ENCODE data around the gene LAMP1. TPM values are rescaled to one million over a fixed set of nuclear protein-coding genes. Genes with fewer than 3 reads are reported as not detected.
A peak's percentile ranks its signal among the peaks of the same experiment; 100 is the strongest.

LAMP1 gene
- total RNA-seq, 1 donor, result 216 TPM

DNA sequence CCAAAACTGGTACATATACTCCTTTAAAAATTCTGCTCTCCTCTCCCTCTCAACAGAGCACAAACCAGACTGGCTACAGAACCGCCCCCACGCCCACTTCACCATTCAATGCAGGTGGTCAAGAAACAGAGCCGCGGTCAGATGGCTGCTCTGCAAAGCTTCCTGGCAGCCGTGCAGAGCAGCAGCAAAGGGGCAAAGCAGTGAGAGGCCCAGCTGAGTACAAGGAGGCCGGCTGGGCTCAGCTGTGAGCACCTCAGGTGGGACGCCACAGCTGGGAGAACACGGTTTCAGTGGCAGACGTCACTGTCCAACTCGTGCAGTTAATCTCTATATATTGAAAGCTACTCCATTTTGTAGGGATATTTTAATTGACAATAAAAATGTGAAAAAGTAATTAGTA, 58.6 kb downstream of the LAMP1 start:
- no peaks in the 10 kb centered on the region for H3K9me3 ChIP-seq (ENCODE audit: low read depth, low read length)
- no peak overlapping the region for H3K4me2 ChIP-seq (ENCODE audit: insufficient read depth, low read length)
- H4K20me1 ChIP-seq (ENCODE audit: insufficient read depth, low read length), result no peaks in the 10 kb centered on the region
- no peaks in the 10 kb centered on the region for H3K36me3 ChIP-seq (ENCODE audit: insufficient read depth, low read length)
- H3K79me2 ChIP-seq (ENCODE audit: insufficient read depth, low read length), result no peaks in the 10 kb centered on the region
- no peak overlapping the region for H2AFZ ChIP-seq (ENCODE audit: low read length)
- H3K4me3 ChIP-seq (ENCODE audit: insufficient read depth, low read length), result no peak overlapping the region
- DNase-seq (ENCODE audit: insufficient read length, low spot score, missing footprints), result no peak
- no peak overlapping the region for H3K27ac ChIP-seq (ENCODE audit: low read depth, low read length)
- H3K4me1 ChIP-seq (ENCODE audit: insufficient read depth, low read length), result no peaks in the 10 kb centered on the region
- H3K27me3 ChIP-seq (ENCODE audit: insufficient read depth, low read length), result peaks cover 11% of the 10 kb centered on the region
- TF ChIP-seq, protein P1, sequence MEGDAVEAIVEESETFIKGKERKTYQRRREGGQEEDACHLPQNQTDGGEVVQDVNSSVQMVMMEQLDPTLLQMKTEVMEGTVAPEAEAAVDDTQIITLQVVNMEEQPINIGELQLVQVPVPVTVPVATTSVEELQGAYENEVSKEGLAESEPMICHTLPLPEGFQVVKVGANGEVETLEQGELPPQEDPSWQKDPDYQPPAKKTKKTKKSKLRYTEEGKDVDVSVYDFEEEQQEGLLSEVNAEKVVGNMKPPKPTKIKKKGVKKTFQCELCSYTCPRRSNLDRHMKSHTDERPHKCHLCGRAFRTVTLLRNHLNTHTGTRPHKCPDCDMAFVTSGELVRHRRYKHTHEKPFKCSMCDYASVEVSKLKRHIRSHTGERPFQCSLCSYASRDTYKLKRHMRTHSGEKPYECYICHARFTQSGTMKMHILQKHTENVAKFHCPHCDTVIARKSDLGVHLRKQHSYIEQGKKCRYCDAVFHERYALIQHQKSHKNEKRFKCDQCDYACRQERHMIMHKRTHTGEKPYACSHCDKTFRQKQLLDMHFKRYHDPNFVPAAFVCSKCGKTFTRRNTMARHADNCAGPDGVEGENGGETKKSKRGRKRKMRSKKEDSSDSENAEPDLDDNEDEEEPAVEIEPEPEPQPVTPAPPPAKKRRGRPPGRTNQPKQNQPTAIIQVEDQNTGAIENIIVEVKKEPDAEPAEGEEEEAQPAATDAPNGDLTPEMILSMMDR (IDR thresholded peaks at IDR 0.05; ENCODE audit: extremely low read depth, low read depth, low read length), result no peak

DNA sequence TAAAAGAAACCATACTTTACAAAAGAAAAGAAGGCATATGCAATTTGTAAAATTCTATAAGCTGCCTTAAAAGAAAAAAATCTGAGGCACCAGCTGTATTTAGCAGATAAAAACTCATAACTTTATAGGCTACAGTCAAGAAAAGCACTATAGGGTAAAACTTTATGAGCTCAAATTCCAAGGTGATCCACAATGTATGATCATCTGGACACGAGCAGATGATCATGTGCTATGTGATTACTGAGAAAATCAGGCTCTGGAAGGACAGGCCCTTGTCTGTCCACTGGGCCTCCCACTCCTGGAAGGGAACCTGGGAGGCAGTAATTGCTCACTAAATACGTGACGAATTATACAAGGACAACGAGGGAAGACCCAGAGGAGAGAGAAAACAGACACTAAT, 59.6 kb downstream of the LAMP1 start:
- peaks cover 11% of the 10 kb centered on the region for H3K27me3 ChIP-seq (ENCODE audit: insufficient read depth, low read length)
- H3K4me2 ChIP-seq (ENCODE audit: insufficient read depth, low read length), result no peak overlapping the region
- no peaks in the 10 kb centered on the region for H3K79me2 ChIP-seq (ENCODE audit: insufficient read depth, low read length)
- no peaks in the 10 kb centered on the region for H3K36me3 ChIP-seq (ENCODE audit: insufficient read depth, low read length)
- H3K4me1 ChIP-seq (ENCODE audit: insufficient read depth, low read length), result no peaks in the 10 kb centered on the region
- DNase-seq (ENCODE audit: insufficient read length, low spot score, missing footprints), result no peak
- TF ChIP-seq, protein P1 (IDR thresholded peaks at IDR 0.05; ENCODE audit: extremely low read depth, low read depth, low read length), result no peak
- no peaks in the 10 kb centered on the region for H4K20me1 ChIP-seq (ENCODE audit: insufficient read depth, low read length)
- H3K4me3 ChIP-seq (ENCODE audit: insufficient read depth, low read length), result no peak overlapping the region
- no peaks in the 10 kb centered on the region for H3K9me3 ChIP-seq (ENCODE audit: low read depth, low read length)
- H3K27ac ChIP-seq (ENCODE audit: low read depth, low read length), result no peak overlapping the region
- no peak overlapping the region for H2AFZ ChIP-seq (ENCODE audit: low read length)

DNA sequence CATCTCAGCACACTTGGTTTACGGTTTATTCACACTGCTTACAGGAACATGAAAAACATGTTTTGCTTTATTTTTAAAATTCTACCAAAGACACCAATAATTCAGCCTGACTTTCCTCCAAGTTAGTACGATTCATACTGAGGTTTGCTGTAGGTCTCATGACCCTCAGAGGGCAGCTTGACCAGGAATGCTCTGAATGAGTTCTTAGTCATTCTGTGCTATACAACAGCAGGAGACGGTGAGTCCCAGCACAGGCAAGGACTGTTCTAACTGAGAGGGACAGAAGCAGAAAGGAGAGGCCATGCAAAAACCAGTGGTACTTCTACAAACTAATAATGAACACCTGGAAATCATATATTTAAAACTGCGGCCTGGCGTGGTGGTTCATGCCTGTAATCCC, 60.5 kb downstream of the LAMP1 start:
- no peaks in the 10 kb centered on the region for H4K20me1 ChIP-seq (ENCODE audit: insufficient read depth, low read length)
- H2AFZ ChIP-seq (ENCODE audit: low read length), result no peak overlapping the region
- no peaks in the 10 kb centered on the region for H3K4me1 ChIP-seq (ENCODE audit: insufficient read depth, low read length)
- TF ChIP-seq, protein P1 (IDR thresholded peaks at IDR 0.05; ENCODE audit: extremely low read depth, low read depth, low read length), result no peak
- no peak overlapping the region for H3K4me3 ChIP-seq (ENCODE audit: insufficient read depth, low read length)
- peak; percentile 92 for DNase-seq (ENCODE audit: insufficient read length, low spot score, missing footprints)
- H3K4me2 ChIP-seq (ENCODE audit: insufficient read depth, low read length), result no peak overlapping the region
- H3K36me3 ChIP-seq (ENCODE audit: insufficient read depth, low read length), result no peaks in the 10 kb centered on the region
- H3K9me3 ChIP-seq (ENCODE audit: low read depth, low read length), result no peaks in the 10 kb centered on the region
- no peaks in the 10 kb centered on the region for H3K79me2 ChIP-seq (ENCODE audit: insufficient read depth, low read length)
- H3K27me3 ChIP-seq (ENCODE audit: insufficient read depth, low read length), result peaks cover 14% of the 10 kb centered on the region
- H3K27ac ChIP-seq (ENCODE audit: low read depth, low read length), result no peak overlapping the region

DNA sequence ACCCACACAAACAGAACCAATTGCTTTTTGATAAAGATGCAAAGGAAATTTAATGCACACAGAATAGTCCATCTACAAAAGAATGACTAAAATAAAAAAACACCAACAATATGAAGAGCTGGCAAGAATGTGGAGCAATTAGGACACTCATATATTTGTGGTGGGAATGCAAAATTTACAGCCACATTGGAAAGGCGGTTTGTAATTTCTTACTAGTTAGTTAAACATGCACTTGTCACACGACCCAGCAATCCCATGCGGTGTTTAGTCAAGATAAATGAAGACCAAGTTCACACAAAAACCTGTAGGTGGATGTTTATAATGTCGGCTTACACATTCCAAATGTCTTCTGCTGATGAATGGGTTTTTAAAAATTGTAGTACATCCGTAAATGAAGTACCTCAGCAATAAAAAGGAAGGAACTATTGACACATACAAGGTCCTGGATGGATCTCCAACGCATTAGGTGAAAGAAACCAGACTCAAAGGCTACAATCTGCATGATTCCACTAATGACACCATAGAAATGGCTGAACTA, 61.7 kb downstream of the LAMP1 start:
- TF ChIP-seq, protein P1 (IDR thresholded peaks at IDR 0.05; ENCODE audit: extremely low read depth, low read depth, low read length), result no peak
- Histone ChIP-seq H3K79me2 (ENCODE audit: insufficient read depth, low read length) (no peaks in the 10 kb centered on the region), H3K4me2 (ENCODE audit: insufficient read depth, low read length) (no peak overlapping the region), H3K27ac (ENCODE audit: low read depth, low read length) (no peak overlapping the region), H3K4me1 (ENCODE audit: insufficient read depth, low read length) (no peaks in the 10 kb centered on the region), H2AFZ (ENCODE audit: low read length) (no peak overlapping the region), H4K20me1 (ENCODE audit: insufficient read depth, low read length) (no peaks in the 10 kb centered on the region), H3K4me3 (ENCODE audit: insufficient read depth, low read length) (no peak overlapping the region), H3K36me3 (ENCODE audit: insufficient read depth, low read length) (no peaks in the 10 kb centered on the region), H3K27me3 (ENCODE audit: insufficient read depth, low read length) (peaks cover 24% of the 10 kb centered on the region), H3K9me3 (ENCODE audit: low read depth, low read length) (no peaks in the 10 kb centered on the region)
- peak; percentile 34 for DNase-seq (ENCODE audit: insufficient read length, low spot score, missing footprints)

Measured in osteoblast (primary cell).